K562 (cell line): ENCODE data around the gene TPGS1. TPM values are rescaled to one million over a fixed set of nuclear protein-coding genes. Genes with fewer than 3 reads are reported as not detected.

ENCODE experiments used
- HMGN3 ChIP-seq: IDR thresholded peaks from 2 replicates; pipeline ENCODE4 v1.6.1; 2011; ENCODE audit warnings: borderline replicate concordance, low read depth, mild to moderate bottlenecking, mixed read lengths, low read length; ENCODE audit not compliant: insufficient read length; ENCODE audit errors: extremely low read depth
- KAT7 ChIP-seq: sonication (generic); formaldehyde crosslinking; IDR thresholded peaks from 2 replicates; pipeline ENCODE4 v1.8.0; 2022; ENCODE audit warnings: missing genetic modification reagents, mild to moderate bottlenecking, borderline replicate concordance
- MXD1 ChIP-seq: fragments of 250-450 bp; sonication (Bioruptor Pico); IDR thresholded peaks from 2 replicates; pipeline ENCODE4 v1.8.0; 2021; ENCODE audit warnings: borderline replicate concordance, mild to moderate bottlenecking, moderate library complexity; ENCODE audit not compliant: poor library complexity, severe bottlenecking
- REST ChIP-seq, 2 experiments: fragments of 450-650 bp; formaldehyde crosslinking in 1 of 2; IDR thresholded peaks; 2 replicates each; pipeline versions ENCODE4 v1.4.0 to v1.6.1; 2014 to 2020; ENCODE audit warnings: mild to moderate bottlenecking in 2 of 2, borderline replicate concordance in 1 of 2, low read depth in 1 of 2
- SMARCA4 ChIP-seq: fragments of 450-650 bp; IDR thresholded peaks from 2 replicates; pipeline ENCODE4 v1.6.1; 2016
- SUPT5H ChIP-seq: fragments of 450-650 bp; IDR thresholded peaks from 2 replicates; pipeline ENCODE4 v1.6.1; 2016
- ZNF592 ChIP-seq: fragments of 450-650 bp; IDR thresholded peaks from 2 replicates; pipeline ENCODE4 v1.6.1; 2017; ENCODE audit warnings: antibody characterized with exemption, mild to moderate bottlenecking
- ZNF766 ChIP-seq: fragments of 200-800 bp; sonication (Bioruptor generic); conservative IDR thresholded peaks from 2 replicates; pipeline ENCODE4 v1.6.1; 2016; ENCODE audit warnings: missing genetic modification characterization, missing compliant biosample characterization
- polyA plus RNA-seq, 8 experiments: library from polyadenylated mRNA; depleted of rRNA in 4 of 8; stranded (reverse) in 5 of 8; unstranded in 3 of 8; fragments of >200 nt; fragmentation: Nextera tagmentation in 2 of 8; fragmentation: Illumina TruSeq in 1 of 8; extraction: Ambion mirVana in 2 of 8; extraction: Trizol in 1 of 8; gene quantifications; 2 replicates each; pipeline versions ENCODE4 v1.2.1 to v1.2.3, GENCODE V29; 2011 to 2014; ENCODE audit warnings: inconsistent platforms in 1 of 8, missing spikeins in 1 of 8
- total RNA-seq, 7 experiments: library from RNA; depleted of rRNA in 6 of 7; stranded (reverse); fragments of >200 nt in 6 of 7; fragmentation: Illumina TruSeq in 2 of 7; extraction: Trizol in 2 of 7; gene quantifications; 2 replicates each; pipeline versions ENCODE4 v1.2.1 to v1.2.3, GENCODE V29; 2011 to 2021; ENCODE audit warnings: low replicate concordance in 1 of 7
- TF ChIP-seq, protein P1 (sequence below), 3 experiments: fragments of 200-800 bp in 1 of 3; sonication (Bioruptor generic) in 1 of 3; sonication (generic) in 1 of 3; formaldehyde crosslinking in 1 of 3; IDR thresholded peaks; 2 replicates each; pipeline versions ENCODE4 v1.6.1 to v1.8.0; 2016 to 2022; ENCODE audit warnings: mild to moderate bottlenecking in 2 of 3, missing compliant biosample characterization in 2 of 3, missing genetic modification characterization in 2 of 3, missing genetic modification reagents in 1 of 3

The TPGS1 gene
- total and polyA plus RNA-seq, 9 of the 15 experiments (the other 6 are each of a cell fraction or from before 2014, with no cell fraction given) = 0.30 to 31.6 (median 1.2) TPM; not detected in 2

DNA sequence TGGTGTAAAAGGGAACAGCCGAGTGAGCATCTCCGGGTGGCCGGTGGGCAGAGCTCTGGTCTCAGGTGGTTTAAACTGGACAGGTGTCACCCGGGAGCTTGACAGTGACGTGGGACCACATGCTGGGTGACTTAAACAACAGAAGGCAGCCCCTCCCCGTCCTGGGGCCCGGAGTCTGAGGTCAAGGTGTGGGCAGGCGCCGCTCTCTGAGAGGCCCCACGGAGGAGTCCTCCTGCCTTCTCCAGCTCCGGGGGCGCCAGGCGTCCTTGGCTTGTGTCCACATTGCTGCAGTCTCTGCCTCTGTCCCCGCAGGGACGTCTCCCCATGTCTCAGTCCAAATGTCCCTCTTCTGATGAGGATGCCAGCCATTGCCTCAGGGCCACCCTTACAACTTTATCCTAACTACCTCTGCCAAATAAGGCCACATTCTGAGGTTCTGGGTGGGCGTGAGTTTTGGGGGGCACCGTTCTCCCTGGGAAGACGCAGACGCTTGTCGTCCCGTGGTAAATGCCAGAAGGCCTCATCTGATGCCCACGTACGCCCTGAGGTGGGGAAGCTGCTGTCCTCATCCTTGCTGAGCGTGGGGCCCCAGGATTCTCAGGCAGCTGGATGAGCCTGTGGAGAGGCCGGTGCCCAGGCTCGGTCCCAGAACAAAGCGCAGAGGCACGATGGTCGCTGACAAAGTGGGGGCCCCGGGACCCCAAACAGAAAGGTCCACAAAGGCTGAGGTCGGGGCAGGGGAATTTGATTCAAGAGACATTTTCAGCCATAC lies 49.5 kb downstream of the TPGS1 start (continued):
- TF ChIP-seq, protein P1, sequence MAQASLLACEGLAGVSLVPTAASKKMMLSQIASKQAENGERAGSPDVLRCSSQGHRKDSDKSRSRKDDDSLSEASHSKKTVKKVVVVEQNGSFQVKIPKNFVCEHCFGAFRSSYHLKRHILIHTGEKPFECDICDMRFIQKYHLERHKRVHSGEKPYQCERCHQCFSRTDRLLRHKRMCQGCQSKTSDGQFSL (CRISPR knock-in tag; IDR thresholded peaks at IDR 0.05) = no peak
- TF ChIP-seq, protein P1 (tag; IDR thresholded peaks at IDR 0.05) = 0 out of 4 replicates have a peak, but pooled peaks of 1 of the 2 experiments have one; percentile 20
- no peak for TF ChIP-seq MXD1 (CRISPR knock-in tag)
- TF ChIP-seq SMARCA4 = no peak
- 0 out of 2 replicates have a peak, but pooled peaks have one; percentile 2 for TF ChIP-seq SUPT5H
- no peak for TF ChIP-seq ZNF766 (CRISPR knock-in tag)
- TF ChIP-seq ZNF592 = peak; percentile 68; the same call in 1 of the 2 replicates
- peak; percentile 16 for TF ChIP-seq HMGN3
- TF ChIP-seq KAT7 = 0 out of 2 replicates have a peak, but pooled peaks have one; percentile 2
- peak; percentile 83 for TF ChIP-seq REST (IDR thresholded peaks at IDR 0.05; ENCODE audit: borderline replicate concordance)
- no peak for TF ChIP-seq REST (CRISPR knock-in tag; IDR thresholded peaks at IDR 0.05; ENCODE audit: low read depth)
